Prostate gland (tissue), 2 donors: ENCODE results near the gene LRBA.

ENCODE experiments used
- POLR2AphosphoS5 ChIP-seq: sonication (generic); formaldehyde crosslinking; IDR thresholded peaks from one replicate; pipeline ENCODE4 v1.6.1; 2017; ENCODE audit warnings: antibody characterized with exemption
- TF ChIP-seq, protein P1 (sequence below), 4 experiments: fragments of 200-600 bp in 2 of 4; fragments of 450-650 bp in 2 of 4; sonication (generic) in 2 of 4; IDR thresholded peaks; 1 replicate in 3 of 4; 2 replicates in 1 of 4; pipeline ENCODE4 v1.5.1; 2016 to 2019; ENCODE audit warnings: antibody characterized with exemption in 4 of 4, mild to moderate bottlenecking in 2 of 4, moderate library complexity in 2 of 4

DNA sequence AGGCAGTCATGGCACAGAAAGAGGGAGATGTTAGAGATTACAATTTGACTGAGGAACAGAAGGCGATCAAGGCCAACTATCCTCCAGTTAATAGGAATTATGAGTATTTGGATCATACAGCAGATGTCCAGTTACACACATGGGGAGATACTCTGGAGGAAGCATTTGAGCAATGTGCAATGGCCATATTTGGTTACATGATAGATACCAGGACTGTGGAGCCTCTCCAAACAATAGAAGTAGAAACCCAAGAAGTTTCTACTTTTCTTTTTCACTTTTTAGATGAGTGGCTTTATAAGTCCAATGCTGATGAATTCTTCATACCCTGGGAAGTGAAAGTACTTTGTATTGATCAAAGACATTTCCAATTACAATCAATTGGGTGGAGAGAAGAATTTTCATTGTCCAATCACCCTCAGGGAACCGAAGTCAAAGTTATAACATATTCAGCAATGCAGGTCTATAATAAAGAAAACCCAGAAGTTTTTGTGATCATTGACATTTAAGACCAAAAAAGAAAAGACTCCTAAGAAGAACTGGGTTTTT, 294.0 kb downstream of the LRBA start:
- TF ChIP-seq, protein P1, sequence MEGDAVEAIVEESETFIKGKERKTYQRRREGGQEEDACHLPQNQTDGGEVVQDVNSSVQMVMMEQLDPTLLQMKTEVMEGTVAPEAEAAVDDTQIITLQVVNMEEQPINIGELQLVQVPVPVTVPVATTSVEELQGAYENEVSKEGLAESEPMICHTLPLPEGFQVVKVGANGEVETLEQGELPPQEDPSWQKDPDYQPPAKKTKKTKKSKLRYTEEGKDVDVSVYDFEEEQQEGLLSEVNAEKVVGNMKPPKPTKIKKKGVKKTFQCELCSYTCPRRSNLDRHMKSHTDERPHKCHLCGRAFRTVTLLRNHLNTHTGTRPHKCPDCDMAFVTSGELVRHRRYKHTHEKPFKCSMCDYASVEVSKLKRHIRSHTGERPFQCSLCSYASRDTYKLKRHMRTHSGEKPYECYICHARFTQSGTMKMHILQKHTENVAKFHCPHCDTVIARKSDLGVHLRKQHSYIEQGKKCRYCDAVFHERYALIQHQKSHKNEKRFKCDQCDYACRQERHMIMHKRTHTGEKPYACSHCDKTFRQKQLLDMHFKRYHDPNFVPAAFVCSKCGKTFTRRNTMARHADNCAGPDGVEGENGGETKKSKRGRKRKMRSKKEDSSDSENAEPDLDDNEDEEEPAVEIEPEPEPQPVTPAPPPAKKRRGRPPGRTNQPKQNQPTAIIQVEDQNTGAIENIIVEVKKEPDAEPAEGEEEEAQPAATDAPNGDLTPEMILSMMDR (IDR thresholded peaks at IDR 0.05): no peak
- no peak for TF ChIP-seq POLR2AphosphoS5
